C4-2B (cell line): ENCODE data around the gene TASP1.

Experiments
- CTCF ChIP-seq: fragments of 450-650 bp; conservative IDR thresholded peaks from 2 replicates; pipeline ENCODE4 v1.5.1; 2017; ENCODE audit warnings: mild to moderate bottlenecking
- ZFX ChIP-seq: fragments of 450-650 bp; IDR thresholded peaks from 2 replicates; pipeline ENCODE4 v1.6.1; 2017

- TF ChIP-seq ZFX: no peak
- no peak for TF ChIP-seq CTCF
Observed at GRCh38 chr20:13626724-13627123, 12.0 kb downstream of the TASP1 start.
